WTC11 (cell line): ENCODE data around the gene LDLRAD3.

Experiments used
- CREB1 ChIP-seq: sonication (generic); formaldehyde crosslinking; IDR thresholded peaks from 2 replicates; pipeline ENCODE4 v1.8.0; 2023; ENCODE audit warnings: mild to moderate bottlenecking, missing genetic modification reagents
- CREM ChIP-seq: sonication (generic); formaldehyde crosslinking; IDR thresholded peaks from 2 replicates; pipeline ENCODE4 v1.8.1; 2022; ENCODE audit warnings: mild to moderate bottlenecking, missing genetic modification reagents, moderate library complexity
- ETV6 ChIP-seq: sonication (generic); formaldehyde crosslinking; IDR thresholded peaks from 2 replicates; pipeline ENCODE4 v1.8.1; 2022; ENCODE audit warnings: mild to moderate bottlenecking, missing genetic modification reagents
- SP1 ChIP-seq: sonication (generic); formaldehyde crosslinking; conservative IDR thresholded peaks from 2 replicates; pipeline ENCODE4 v1.8.1; 2022; ENCODE audit warnings: missing genetic modification reagents
- TCF7 ChIP-seq: sonication (generic); formaldehyde crosslinking; IDR thresholded peaks from 2 replicates; pipeline ENCODE4 v1.8.0; 2022; ENCODE audit warnings: mild to moderate bottlenecking, low read depth, missing genetic modification reagents, moderate library complexity
- ZBTB21 ChIP-seq: sonication (generic); formaldehyde crosslinking; IDR thresholded peaks from 2 replicates; pipeline ENCODE4 v1.8.1; 2023; ENCODE audit warnings: mild to moderate bottlenecking, missing genetic modification reagents, borderline replicate concordance
- ZNF219 ChIP-seq: sonication (generic); formaldehyde crosslinking; IDR thresholded peaks from 2 replicates; pipeline ENCODE4 v1.8.0; 2023; ENCODE audit warnings: missing genetic modification reagents, mild to moderate bottlenecking, borderline replicate concordance
- ZNF232 ChIP-seq: sonication (generic); formaldehyde crosslinking; IDR thresholded peaks from 2 replicates; pipeline ENCODE4 v1.8.0; 2022; ENCODE audit warnings: mild to moderate bottlenecking, missing genetic modification reagents
- TF ChIP-seq, protein P1 (sequence below): fragments of 200-600 bp; IDR thresholded peaks from 2 replicates; pipeline ENCODE4 v1.8.0; 2022; ENCODE audit warnings: antibody characterized with exemption
- TF ChIP-seq, protein P2 (sequence below): sonication (generic); formaldehyde crosslinking; IDR thresholded peaks from 2 replicates; pipeline ENCODE4 v1.8.0; 2022; ENCODE audit warnings: mild to moderate bottlenecking, missing genetic modification reagents
- TF ChIP-seq, protein P3 (sequence below): sonication (generic); formaldehyde crosslinking; IDR thresholded peaks from 2 replicates; pipeline ENCODE4 v1.8.0; 2022; ENCODE audit warnings: mild to moderate bottlenecking, missing genetic modification reagents

DNA sequence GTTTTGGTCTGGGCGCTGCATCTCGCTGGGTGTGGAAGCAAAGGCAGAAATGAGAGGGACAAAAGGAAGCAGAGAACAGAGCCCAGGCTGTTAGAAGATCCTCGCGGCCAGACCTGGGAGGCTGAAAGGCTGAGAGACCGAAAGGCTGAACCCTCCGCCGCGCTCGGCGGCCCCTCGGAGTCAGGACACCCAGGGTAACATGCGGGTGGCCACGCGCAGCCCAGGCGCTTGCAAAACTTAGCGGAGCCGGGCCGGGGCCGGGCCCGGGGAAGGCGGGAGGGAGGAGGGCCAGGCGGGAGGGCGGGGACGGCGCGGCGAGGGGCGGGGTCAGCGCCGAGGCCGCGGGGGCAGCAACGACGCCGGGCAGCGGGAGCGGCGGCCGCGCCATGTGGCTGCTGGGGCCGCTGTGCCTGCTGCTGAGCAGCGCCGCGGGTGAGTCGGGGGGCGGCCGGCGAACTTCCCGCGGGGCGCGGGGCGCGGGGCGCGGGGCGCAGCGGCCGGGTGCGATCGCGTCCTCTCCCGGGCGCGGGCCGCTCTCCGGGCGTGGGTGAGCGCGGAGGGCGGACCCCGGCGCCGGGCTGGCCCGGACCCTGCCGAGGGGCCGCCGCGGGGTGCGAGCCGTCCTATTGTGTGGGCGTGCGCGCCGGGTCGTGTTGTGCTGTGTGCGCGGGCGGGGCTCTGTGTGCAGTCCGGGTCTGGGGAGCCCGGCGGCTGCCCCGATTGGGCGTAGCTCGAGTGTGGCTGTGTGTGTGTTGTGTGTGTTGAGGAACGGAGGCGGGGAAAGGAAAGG is at the start of gene LDLRAD3:
- TF ChIP-seq ZBTB21 (CRISPR knock-in tag), result no peak
- TF ChIP-seq SP1 (CRISPR knock-in tag), result peak; percentile 30; the same call in 1 of the 2 replicates
- TF ChIP-seq, protein P1, sequence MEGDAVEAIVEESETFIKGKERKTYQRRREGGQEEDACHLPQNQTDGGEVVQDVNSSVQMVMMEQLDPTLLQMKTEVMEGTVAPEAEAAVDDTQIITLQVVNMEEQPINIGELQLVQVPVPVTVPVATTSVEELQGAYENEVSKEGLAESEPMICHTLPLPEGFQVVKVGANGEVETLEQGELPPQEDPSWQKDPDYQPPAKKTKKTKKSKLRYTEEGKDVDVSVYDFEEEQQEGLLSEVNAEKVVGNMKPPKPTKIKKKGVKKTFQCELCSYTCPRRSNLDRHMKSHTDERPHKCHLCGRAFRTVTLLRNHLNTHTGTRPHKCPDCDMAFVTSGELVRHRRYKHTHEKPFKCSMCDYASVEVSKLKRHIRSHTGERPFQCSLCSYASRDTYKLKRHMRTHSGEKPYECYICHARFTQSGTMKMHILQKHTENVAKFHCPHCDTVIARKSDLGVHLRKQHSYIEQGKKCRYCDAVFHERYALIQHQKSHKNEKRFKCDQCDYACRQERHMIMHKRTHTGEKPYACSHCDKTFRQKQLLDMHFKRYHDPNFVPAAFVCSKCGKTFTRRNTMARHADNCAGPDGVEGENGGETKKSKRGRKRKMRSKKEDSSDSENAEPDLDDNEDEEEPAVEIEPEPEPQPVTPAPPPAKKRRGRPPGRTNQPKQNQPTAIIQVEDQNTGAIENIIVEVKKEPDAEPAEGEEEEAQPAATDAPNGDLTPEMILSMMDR, result no peak
- TF ChIP-seq ZNF219 (CRISPR knock-in tag), result no peak
- TF ChIP-seq, protein P2, sequence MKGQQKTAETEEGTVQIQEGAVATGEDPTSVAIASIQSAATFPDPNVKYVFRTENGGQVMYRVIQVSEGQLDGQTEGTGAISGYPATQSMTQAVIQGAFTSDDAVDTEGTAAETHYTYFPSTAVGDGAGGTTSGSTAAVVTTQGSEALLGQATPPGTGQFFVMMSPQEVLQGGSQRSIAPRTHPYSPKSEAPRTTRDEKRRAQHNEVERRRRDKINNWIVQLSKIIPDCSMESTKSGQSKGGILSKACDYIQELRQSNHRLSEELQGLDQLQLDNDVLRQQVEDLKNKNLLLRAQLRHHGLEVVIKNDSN (CRISPR knock-in tag), result no peak
- TF ChIP-seq CREM (CRISPR knock-in tag), result no peak
- TF ChIP-seq, protein P3, sequence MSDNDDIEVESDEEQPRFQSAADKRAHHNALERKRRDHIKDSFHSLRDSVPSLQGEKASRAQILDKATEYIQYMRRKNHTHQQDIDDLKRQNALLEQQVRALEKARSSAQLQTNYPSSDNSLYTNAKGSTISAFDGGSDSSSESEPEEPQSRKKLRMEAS (CRISPR knock-in tag), result peak; percentile 34; the same call in 1 of the 2 replicates
- peak; percentile 49; the same call in 1 of the 2 replicates for TF ChIP-seq ETV6 (CRISPR knock-in tag)
- no peak for TF ChIP-seq CREB1
- TF ChIP-seq ZNF232 (CRISPR knock-in tag), result no peak
- TF ChIP-seq TCF7 (CRISPR knock-in tag), result no peak
